ENCODE data around the gene SGMS1. TPM values are rescaled to one million over a fixed set of nuclear protein-coding genes. Genes with fewer than 3 reads are reported as not detected.
"Not testable (repeated sequence)": the region's sequence is repeated elsewhere in the genome, so short reads cannot be mapped to it uniquely, and the experiment has no call there.

SGMS1 gene
- total RNA-seq, 5 donors from 2014 or later (not counting 1 experiment from before 2014, with no cell fraction given): 28.4 to 39.7 (median 32.6) TPM

DNA sequence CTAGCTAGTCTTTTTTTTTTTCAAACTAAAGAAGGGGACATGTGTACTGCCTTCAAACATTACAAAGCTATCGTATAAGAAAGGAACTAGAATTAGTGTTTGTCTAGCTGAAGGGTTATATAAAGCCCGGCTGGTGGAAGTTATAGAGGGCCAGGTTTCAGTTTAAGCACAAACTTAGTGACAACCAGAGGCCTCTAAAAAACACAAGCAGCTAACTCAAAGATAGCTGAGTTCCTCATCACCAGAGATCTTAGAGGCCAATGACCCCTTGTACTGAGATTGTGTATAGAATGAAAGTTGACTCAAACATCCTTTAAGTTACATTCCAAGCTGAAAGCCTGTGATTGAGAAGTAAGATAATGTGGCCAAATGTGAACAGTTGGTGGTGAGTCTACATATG is 28.1 kb upstream of the SGMS1 start:
- ChIA-PET POLR2A (no interaction called here), CTCF (interaction anchor here (0.7 to 1.7 kb wide), 9 partner anchors 8 to 284 kb away, joined by 3 to 5 read pairs (median 3); no protein-coding TSS in a partner anchor)
- no peak overlapping the region for H3K4me3 ChIP-seq (ENCODE audit: control insufficient read depth in 1 of 2, extremely low read depth in 1 of 2, low read length in 1 of 2)
- H3K27ac ChIP-seq (ENCODE audit: low read length): no peak overlapping the region
- Mint-ChIP-seq H3K4me1 (peaks cover 13 to 22% (median 15%) of the 10 kb centered on the region in 3 donors), H3K27ac (no peak overlapping the region), H3K9me3 (no peaks in the 10 kb centered on the region), H3K27me3 (no peaks in the 10 kb centered on the region), H3K4me3 (no peak overlapping the region), H3K36me3 (no peaks in the 10 kb centered on the region)
- H3K9me3 ChIP-seq: no peaks in the 10 kb centered on the region
- H3K36me3 ChIP-seq (ENCODE audit: control insufficient read depth in 2 of 2, extremely low read depth in 1 of 2, insufficient read depth in 1 of 2, low read length in 1 of 2): no peaks in the 10 kb centered on the region
- H3K27me3 ChIP-seq (replicated peaks in 1 of 2; ENCODE audit: control insufficient read depth in 2 of 2, extremely low read depth in 1 of 2, insufficient read depth in 2 of 2, low read length in 1 of 2): no peaks in the 10 kb centered on the region
- H3K4me1 ChIP-seq (ENCODE audit: control insufficient read depth in 1 of 2, extremely low read depth in 1 of 2, insufficient read depth in 2 of 2, low read length in 2 of 2): peaks cover 7 to 11% of the 10 kb centered on the region in 2 experiments
- ATAC-seq (replicated peaks in 1 of 4): no peak
- DNase-seq: no peak
- WGBS (ENCODE audit: insufficient coverage): no CpG with 5 or more reads among the region's 2 CpGs

DNA sequence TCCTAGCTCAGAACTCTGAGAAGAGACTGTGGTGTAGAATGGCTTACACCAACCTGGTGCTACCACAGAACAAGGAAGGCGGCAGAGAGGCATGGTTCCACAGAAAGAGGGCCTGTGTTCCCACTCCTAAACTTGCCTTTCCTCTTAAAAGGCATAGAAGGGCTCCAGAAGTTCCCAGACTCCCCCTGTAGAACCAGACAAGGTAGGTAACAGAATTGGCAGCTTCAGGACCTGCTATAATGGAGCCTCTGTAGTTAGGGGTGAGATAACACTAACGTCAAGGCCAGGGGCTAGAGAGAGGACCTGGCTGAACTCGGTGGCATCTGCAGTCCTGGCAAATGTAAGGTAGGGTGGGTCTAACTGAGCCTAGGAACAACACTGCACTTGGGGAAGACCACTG is 26.7 kb upstream of the SGMS1 start:
- 100% methylated on average over 2 of the region's 3 CpGs for WGBS (ENCODE audit: insufficient coverage)
- Histone ChIP-seq H3K9me3 (no peaks in the 10 kb centered on the region), H3K4me3 (ENCODE audit: control insufficient read depth in 1 of 2, extremely low read depth in 1 of 2, low read length in 1 of 2) (no peak overlapping the region), H3K27me3 (replicated peaks in 1 of 2; ENCODE audit: control insufficient read depth in 2 of 2, extremely low read depth in 1 of 2, insufficient read depth in 2 of 2, low read length in 1 of 2) (no peaks in the 10 kb centered on the region), H3K27ac (ENCODE audit: low read length) (no peak overlapping the region), H3K36me3 (ENCODE audit: control insufficient read depth in 2 of 2, extremely low read depth in 1 of 2, insufficient read depth in 1 of 2, low read length in 1 of 2) (no peaks in the 10 kb centered on the region), H3K4me1 (ENCODE audit: control insufficient read depth in 1 of 2, extremely low read depth in 1 of 2, insufficient read depth in 2 of 2, low read length in 2 of 2) (peaks cover 7 to 11% of the 10 kb centered on the region in 2 experiments)
- DNase-seq (no peak), ATAC-seq (replicated peaks in 1 of 4) (no peak)
- no peaks in the 10 kb centered on the region for H3K9me3 Mint-ChIP-seq
- H3K4me1 Mint-ChIP-seq: peaks cover 13 to 22% (median 15%) of the 10 kb centered on the region in 3 donors
- CTCF ChIA-PET: interaction anchor here (0.7 to 1.7 kb wide), 2 partner anchors 10 to 74 kb away, joined by 3 to 5 read pairs; no protein-coding TSS in a partner anchor
- no peak overlapping the region for H3K4me3 Mint-ChIP-seq
- POLR2A ChIA-PET: no interaction called here
- H3K36me3 Mint-ChIP-seq: no peaks in the 10 kb centered on the region
- H3K27me3 Mint-ChIP-seq: no peaks in the 10 kb centered on the region
- H3K27ac Mint-ChIP-seq: no peak overlapping the region

DNA sequence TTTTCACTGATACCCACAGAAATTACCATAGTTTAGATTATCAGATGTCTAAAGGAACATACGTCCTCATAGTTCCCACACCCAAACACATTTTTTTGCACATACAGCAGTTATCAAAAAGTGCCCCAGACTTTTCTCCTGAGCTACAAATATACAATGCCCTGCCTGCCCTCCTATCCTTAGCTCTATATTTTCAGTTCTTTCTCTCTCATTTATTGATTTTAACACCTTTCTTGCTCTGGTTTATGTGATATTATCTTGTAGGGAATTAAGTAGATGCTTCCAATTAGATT is 25.1 kb upstream of the SGMS1 start:
- H3K4me3 ChIP-seq (ENCODE audit: control insufficient read depth in 1 of 2, extremely low read depth in 1 of 2, low read length in 1 of 2): no peak overlapping the region
- no peaks in the 10 kb centered on the region for H3K9me3 ChIP-seq
- POLR2A ChIA-PET: no interaction called here
- Mint-ChIP-seq H3K9me3 (no peaks in the 10 kb centered on the region), H3K36me3 (no peaks in the 10 kb centered on the region), H3K27ac (no peak overlapping the region), H3K4me3 (no peak overlapping the region), H3K4me1 (peaks cover 11 to 18% (median 12%) of the 10 kb centered on the region in 3 donors), H3K27me3 (no peaks in the 10 kb centered on the region)
- H3K27ac ChIP-seq (ENCODE audit: low read length): no peak overlapping the region
- H3K36me3 ChIP-seq (ENCODE audit: control insufficient read depth in 2 of 2, extremely low read depth in 1 of 2, insufficient read depth in 1 of 2, low read length in 1 of 2): no peaks in the 10 kb centered on the region
- peaks cover 7 to 9% of the 10 kb centered on the region in 2 experiments for H3K4me1 ChIP-seq (ENCODE audit: control insufficient read depth in 1 of 2, extremely low read depth in 1 of 2, insufficient read depth in 2 of 2, low read length in 2 of 2)
- CTCF ChIA-PET: interaction anchor here (0.6 to 1.0 kb wide), 3 partner anchors 10 to 1111 kb away, joined by 3 read pairs; no protein-coding TSS in a partner anchor
- no peaks in the 10 kb centered on the region for H3K27me3 ChIP-seq (replicated peaks in 1 of 2; ENCODE audit: control insufficient read depth in 2 of 2, extremely low read depth in 1 of 2, insufficient read depth in 2 of 2, low read length in 1 of 2)
- WGBS (ENCODE audit: insufficient coverage): 86% methylated on average over 1 of the region's 1 CpG
- ATAC-seq (replicated peaks in 1 of 4): no peak
- DNase-seq: no peak

DNA sequence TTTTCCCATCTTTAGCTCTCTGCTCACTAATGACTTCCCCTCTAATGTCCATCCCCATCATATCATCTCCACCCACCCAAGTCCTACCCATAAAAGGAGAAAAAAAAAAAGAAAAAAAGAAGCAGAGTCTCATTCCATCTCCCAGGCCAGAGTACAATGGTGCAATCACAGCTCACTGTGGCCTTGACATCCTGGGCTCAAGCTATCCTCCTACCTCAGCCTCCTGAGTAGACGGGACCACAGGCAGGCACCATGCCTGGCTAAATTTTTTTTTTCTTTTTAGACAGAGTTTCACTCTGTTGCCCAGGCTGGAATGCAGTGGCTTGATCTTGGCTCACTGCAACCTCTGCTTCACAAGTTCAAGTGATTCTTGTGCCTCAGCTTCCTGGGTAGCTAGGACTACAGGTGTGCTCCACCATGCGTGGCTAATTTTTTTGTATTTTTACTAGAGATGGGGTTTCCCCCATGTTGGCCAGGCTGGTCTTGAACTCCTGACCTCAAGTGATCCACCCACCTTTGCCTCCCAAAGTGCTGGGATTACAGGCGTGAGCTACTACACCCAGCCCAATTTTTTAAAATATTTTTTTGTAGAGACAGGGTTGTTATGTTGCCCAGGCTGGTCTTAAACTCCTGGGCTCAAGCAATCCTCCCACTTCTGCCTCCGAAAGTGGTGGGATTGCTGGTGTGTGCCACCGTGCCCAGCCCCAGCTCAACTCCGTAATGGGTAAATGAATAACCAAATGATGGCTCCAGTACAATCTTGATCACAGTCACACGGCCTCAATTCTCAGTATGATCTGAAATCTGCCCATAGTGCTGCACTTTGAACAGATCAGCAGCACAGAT is 24.6 kb upstream of the SGMS1 start:
- H3K4me1 ChIP-seq (ENCODE audit: control insufficient read depth in 1 of 2, extremely low read depth in 1 of 2, insufficient read depth in 2 of 2, low read length in 2 of 2): peaks cover 2 to 5% of the 10 kb centered on the region in 2 experiments
- no peak overlapping the region for H3K4me3 Mint-ChIP-seq
- ATAC-seq (replicated peaks in 1 of 4) (no peak), DNase-seq (no peak)
- H3K36me3 Mint-ChIP-seq: no peaks in the 10 kb centered on the region
- WGBS (ENCODE audit: insufficient coverage): 96% methylated on average over 4 of the region's 7 CpGs
- no peak overlapping the region for H3K27ac ChIP-seq (ENCODE audit: low read length)
- POLR2A ChIA-PET: interaction anchor here in 1 of 2 donors (0.8 kb wide), 1 partner anchor 27 kb away, joined by 3 read pairs; no protein-coding TSS in a partner anchor
- no peaks in the 10 kb centered on the region for H3K36me3 ChIP-seq (ENCODE audit: control insufficient read depth in 2 of 2, extremely low read depth in 1 of 2, insufficient read depth in 1 of 2, low read length in 1 of 2)
- H3K9me3 ChIP-seq: no peaks in the 10 kb centered on the region
- CTCF ChIA-PET: interaction anchor here (0.6 to 1.0 kb wide), 3 partner anchors 10 to 1111 kb away, joined by 3 read pairs; no protein-coding TSS in a partner anchor
- no peaks in the 10 kb centered on the region for H3K9me3 Mint-ChIP-seq
- no peak overlapping the region for H3K4me3 ChIP-seq (ENCODE audit: control insufficient read depth in 1 of 2, extremely low read depth in 1 of 2, low read length in 1 of 2)
- no peak overlapping the region for H3K27ac Mint-ChIP-seq
- H3K27me3 ChIP-seq (replicated peaks in 1 of 2; ENCODE audit: control insufficient read depth in 2 of 2, extremely low read depth in 1 of 2, insufficient read depth in 2 of 2, low read length in 1 of 2): no peaks in the 10 kb centered on the region
- no peaks in the 10 kb centered on the region for H3K27me3 Mint-ChIP-seq
- H3K4me1 Mint-ChIP-seq: peaks cover 7 to 14% (median 7%) of the 10 kb centered on the region in 3 donors

DNA sequence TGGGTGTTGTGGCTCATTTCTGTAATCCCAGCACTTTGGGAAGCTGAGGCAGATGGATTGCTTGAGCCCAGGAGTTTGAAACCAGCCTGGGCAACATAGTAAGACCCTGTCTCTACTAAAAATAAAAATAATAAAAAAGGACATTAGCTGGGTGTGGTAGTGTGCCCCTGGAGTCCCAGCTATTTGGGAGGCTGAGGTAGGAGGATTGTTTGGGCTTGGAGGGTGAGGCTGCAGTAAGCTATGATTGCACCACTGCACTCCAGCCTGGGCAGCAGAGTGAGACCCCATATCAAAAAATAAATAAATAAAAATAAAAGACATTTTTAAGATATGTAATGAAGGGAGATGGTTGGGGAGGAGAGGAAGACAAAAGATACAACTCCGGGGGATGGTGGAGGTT is 23.6 kb upstream of the SGMS1 start:
- H3K27ac ChIP-seq (ENCODE audit: low read length); DNase-seq; H3K36me3 Mint-ChIP-seq; H3K27me3 Mint-ChIP-seq; H3K4me3 ChIP-seq (ENCODE audit: control insufficient read depth in 1 of 2, extremely low read depth in 1 of 2, low read length in 1 of 2); H3K4me1 Mint-ChIP-seq; H3K36me3 ChIP-seq (ENCODE audit: control insufficient read depth in 2 of 2, extremely low read depth in 1 of 2, insufficient read depth in 1 of 2, low read length in 1 of 2); H3K27me3 ChIP-seq (replicated peaks in 1 of 2; ENCODE audit: control insufficient read depth in 2 of 2, extremely low read depth in 1 of 2, insufficient read depth in 2 of 2, low read length in 1 of 2); H3K9me3 Mint-ChIP-seq; ATAC-seq (replicated peaks in 1 of 4); H3K4me1 ChIP-seq (ENCODE audit: control insufficient read depth in 1 of 2, extremely low read depth in 1 of 2, insufficient read depth in 2 of 2, low read length in 2 of 2); H3K4me3 Mint-ChIP-seq; H3K27ac Mint-ChIP-seq; H3K9me3 ChIP-seq: not testable (repeated sequence)
- WGBS (ENCODE audit: insufficient coverage): no CpG with 5 or more reads among the region's 1 CpG
- POLR2A ChIA-PET: interaction anchor here (0.7 to 0.8 kb wide), 3 partner anchors 26 to 333 kb away, joined by 3 to 14 read pairs (median 4); no protein-coding TSS in a partner anchor
- CTCF ChIA-PET: interaction anchor here in 1 of 2 donors (1.2 kb wide), 1 partner anchor 10 kb away, joined by 4 read pairs; no protein-coding TSS in a partner anchor

DNA sequence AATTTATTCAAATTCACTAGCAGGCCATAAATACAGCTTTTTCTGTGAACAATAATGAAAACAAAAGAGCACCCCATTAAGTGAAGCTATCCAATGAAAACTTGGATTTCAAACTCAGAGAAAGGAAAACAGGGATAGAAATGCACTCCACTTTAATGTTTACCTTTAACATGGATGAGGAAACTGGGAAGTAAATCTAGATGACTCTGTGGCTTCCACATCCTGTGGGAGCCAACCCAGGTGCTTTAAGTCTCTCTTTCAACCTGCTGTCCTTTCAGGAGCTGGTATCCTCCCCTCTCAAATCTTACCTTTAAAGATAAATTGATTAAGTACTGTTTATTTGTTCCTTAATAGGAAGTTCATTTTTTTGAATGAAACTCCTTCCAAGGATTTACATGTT is 21.5 kb upstream of the SGMS1 start:
- Mint-ChIP-seq H3K9me3 (no peaks in the 10 kb centered on the region), H3K27ac (no peak overlapping the region), H3K36me3 (no peaks in the 10 kb centered on the region), H3K4me3 (no peak overlapping the region), H3K4me1 (peaks cover 4 to 11% (median 9%) of the 10 kb centered on the region in 3 donors), H3K27me3 (no peaks in the 10 kb centered on the region)
- Histone ChIP-seq H3K27me3 (replicated peaks in 1 of 2; ENCODE audit: control insufficient read depth in 2 of 2, extremely low read depth in 1 of 2, insufficient read depth in 2 of 2, low read length in 1 of 2) (no peaks in the 10 kb centered on the region), H3K4me3 (ENCODE audit: control insufficient read depth in 1 of 2, extremely low read depth in 1 of 2, low read length in 1 of 2) (no peak overlapping the region), H3K36me3 (ENCODE audit: control insufficient read depth in 2 of 2, extremely low read depth in 1 of 2, insufficient read depth in 1 of 2, low read length in 1 of 2) (no peaks in the 10 kb centered on the region), H3K4me1 (ENCODE audit: control insufficient read depth in 1 of 2, extremely low read depth in 1 of 2, insufficient read depth in 2 of 2, low read length in 2 of 2) (no peaks in the 10 kb centered on the region), H3K27ac (ENCODE audit: low read length) (no peak overlapping the region), H3K9me3 (no peaks in the 10 kb centered on the region)
- ATAC-seq (replicated peaks in 1 of 4): no peak
- ChIA-PET CTCF (no interaction called here), POLR2A (no interaction called here)
- DNase-seq: no peak
